RCC 7860 (cell line): ENCODE results near the gene PSMD9.
A peak's percentile ranks its signal among the peaks of the same experiment; 100 is the strongest.
"Not testable (repeated sequence)": the region's sequence is repeated elsewhere in the genome, so short reads cannot be mapped to it uniquely, and the experiment has no call there.

ENCODE experiments used
- DNase-seq: peaks from one replicate; pipeline ENCODE4 v3.0.0-alpha.2; 2015; ENCODE audit warnings: low spot score
- FAIRE-seq: peaks from 2 replicates; lab custom pipeline; 2012; peaks lifted over from hg19 to GRCh38; lab: Jason Lieb, UNC

Gene PSMD9

DNA sequence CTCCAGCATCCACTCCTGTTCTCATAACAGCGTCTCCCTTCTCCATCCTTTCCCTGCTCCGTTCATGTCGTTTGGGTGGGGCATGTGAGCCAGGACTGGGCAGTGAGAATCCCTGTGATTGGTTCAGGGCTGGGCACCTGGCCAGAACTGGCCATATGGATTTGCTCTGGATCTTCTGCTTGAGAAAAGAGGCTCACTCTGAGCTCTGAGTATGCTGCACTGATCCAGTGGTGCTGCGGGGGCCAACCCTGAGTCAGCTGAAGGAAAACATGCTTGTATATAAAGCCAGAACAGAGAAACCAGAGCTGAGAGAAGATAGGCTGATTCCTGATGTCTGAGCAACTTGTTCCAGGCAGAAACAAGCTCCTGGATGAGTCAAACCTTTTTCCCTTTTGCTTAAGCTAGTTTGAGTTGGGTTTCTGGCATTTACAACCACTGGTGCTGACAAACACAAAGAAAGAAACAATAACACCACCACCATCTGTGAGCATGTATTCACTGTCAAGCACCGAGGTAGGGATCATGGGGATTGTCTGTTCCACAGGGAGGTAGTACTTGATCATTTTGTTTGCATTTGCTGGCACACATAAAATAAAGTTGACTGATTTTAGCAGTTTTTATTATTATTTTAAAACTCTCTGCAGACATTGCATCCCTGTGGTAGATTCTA, 15.9 kb upstream of the PSMD9 start:
- DNase-seq (no peak), FAIRE-seq (no peak)

DNA sequence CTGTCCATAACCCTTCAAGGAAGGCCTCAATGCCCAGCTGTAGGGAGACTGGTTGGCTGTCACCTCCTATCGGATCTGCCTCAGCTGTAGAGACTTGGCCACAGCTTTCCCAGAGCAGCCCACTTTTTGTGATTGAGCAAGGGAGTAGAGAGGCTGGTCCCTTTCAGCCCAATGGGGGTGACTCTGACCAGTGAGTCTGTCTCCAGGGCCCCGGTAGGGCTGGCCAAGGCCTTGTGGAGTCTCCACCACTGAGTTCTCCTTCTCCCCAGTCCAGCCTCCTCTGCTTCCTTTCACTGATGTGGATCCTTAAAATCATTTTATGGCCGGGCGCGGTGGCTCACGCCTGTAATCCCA, 15.4 kb upstream of the PSMD9 start:
- FAIRE-seq: no peak
- no peak for DNase-seq

DNA sequence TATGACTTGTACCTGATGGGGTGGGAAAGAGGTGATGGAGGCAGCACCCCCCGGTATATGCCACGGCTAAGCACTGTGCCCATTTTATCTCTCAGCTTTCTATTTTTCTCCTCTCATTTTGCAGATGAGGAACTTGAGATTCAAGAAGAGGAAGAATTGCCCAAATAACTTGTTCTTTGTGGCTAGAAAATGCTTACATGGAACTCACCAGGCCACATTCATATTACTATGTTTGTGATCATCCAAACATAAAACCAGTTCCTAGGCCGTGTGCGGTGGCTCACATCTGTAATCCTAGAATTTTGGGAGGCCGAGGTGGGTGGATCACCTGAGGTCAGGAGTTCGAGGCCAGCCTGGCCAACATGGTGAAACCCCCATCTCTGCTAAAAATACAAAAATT, 14.5 kb upstream of the PSMD9 start:
- DNase-seq: no peak
- no peak for FAIRE-seq

DNA sequence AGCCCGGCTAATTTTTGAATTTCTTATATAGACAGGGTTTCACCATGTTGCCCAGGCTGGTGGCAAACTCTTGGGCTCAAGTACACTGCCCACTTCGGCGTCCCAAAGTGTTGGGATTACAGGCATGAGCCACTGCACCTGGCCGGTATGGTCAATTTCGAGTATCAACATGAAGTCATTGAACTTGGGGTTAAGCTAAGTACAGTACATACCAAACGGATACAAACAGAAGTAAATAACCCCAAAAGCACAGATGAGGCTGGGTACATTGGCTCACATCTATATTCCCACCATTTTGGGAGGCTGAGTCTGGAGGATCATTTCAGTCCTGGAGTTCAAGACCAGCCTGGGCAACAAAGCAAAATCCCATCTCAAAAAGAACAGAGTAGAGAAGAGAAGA, 13.0 kb upstream of the PSMD9 start:
- no peak for DNase-seq
- FAIRE-seq: no peak

DNA sequence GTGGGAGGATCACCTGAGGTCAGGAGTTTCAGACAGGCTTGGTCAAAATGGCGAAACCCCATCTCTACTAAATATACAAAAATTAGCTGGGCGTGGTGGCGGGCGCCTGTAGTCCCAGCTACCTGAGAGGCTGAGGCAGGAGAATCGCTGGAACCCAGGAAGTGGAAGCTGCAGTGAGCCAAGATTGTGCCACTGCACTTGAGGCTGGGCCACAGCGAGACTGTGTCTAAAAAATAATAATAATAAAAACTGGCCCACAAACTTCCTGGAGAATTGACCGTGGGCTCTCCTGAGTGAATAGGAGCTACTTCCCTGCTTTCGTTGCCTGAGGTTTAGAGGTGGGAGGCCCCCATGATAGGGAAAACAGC, 12.5 kb upstream of the PSMD9 start:
- FAIRE-seq, DNase-seq: not testable (repeated sequence)

GRCh38 chr12:121883315-121883660, 5.3 kb upstream of the PSMD9 start:
- FAIRE-seq (no peak), DNase-seq (no peak)

DNA sequence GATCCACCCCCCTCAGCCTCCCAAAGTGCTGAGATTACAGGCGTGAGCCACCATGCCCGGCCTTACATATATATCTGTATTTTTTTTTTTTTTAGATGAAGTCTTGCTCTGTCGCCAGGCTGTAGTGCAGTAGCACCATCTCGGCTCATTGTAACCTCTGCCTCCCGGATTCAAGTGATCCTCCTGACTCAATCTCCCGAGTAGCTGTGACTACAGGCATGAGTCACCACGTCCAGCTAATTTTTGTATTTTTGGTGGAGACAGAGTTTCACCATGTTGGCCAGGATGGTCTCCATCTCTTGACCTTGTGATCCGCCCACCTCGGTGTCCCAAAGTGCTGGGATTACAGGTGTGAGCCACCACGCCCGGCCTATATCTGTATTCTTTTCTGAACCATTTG, 3.5 kb upstream of the PSMD9 start:
- FAIRE-seq, DNase-seq: not testable (repeated sequence)

- DNase-seq: no peak
- no peak for FAIRE-seq
These were observed 510 bp upstream of the PSMD9 start for GRCh38 chr12:121888083-121888477.

GRCh38 chr12:121889274-121889624, 659 bp downstream of the PSMD9 start:
- FAIRE-seq (no peak), DNase-seq (no peak)

DNA sequence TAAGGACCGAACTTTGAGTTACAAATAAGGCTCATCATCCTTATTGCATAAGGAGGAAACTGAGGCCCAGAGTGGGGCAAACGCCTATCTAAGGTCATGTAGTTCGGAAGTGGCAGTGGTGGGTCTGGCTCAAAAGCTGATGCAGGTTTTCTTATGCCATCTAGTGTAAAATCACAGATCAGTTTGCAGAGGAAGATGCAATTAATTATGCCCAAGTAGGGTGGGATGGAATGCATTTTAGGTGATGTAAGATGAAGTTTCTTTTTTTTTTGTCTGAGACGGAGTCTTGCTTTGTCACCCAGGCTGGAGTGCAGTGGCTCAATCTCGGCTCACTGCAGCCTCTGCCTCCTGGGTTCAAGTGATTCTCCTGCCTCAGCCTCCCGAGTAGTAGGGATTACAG, 1.1 kb downstream of the PSMD9 start:
- not testable (repeated sequence) for FAIRE-seq, DNase-seq

DNA sequence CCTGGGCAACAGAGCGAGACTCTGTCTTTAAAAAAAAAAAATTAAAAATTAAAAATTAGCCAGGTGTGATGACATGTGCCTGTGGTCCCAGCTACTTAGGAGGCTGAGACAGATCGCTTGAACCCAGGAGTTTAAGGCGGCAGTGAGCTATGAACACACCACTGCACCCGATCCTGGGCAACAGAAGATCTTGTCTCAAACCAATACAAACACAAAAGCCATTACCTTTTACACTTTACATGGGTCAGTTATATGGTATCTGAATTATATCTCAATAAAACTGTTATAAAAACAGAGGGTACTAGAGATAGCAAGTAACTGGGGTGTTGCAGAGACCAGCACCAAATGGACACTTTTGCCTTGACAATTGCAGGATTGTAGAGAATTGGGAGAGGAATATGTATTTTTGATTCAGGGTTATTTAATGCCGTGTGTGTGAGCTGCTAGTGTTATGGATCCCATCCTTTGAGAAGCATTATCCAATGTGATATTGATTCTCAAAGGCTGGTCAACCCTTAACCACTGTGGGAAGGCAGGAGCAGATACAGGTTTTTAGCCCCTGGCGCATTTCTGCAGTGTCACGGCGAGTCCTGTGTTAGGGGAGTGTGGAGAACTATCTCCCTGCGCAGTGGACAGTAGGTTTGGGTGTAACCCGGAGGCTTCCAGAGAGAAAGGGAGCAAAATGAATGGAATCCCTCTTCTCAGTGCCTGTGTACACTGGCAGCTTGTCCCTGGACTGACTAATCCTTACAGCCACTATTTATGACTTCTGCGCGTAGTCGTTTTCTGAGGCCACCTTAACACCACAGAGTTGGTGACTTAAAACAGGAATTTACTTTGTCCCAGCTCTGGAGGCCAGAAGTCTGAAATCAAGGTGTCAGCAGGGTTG, 4.3 kb downstream of the PSMD9 start:
- no peak for FAIRE-seq
- DNase-seq: no peak

DNA sequence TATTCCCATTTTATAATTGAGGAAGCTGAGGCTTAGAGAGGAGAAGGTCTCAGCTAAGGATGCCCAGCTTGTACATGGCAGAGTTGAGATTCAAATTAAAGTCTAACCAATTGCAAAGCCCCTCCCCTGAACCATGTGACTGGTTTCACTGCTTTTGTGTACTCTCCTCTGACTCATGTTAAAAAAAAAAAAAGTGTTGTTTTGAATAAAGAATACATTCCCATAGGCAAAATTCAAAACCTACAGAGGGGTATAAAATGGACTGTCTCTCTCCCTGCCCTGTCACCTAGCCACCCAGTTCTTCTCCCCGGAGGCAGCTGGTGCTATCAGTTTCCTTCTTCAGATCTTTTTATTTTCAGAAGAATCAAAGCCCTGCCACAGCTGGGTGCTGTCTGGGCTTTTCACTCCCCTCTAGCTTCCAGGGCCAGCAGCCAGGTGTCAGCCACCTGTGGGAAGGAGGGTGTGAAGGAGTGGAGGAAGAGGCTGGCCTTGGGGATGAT, 5.4 kb downstream of the PSMD9 start:
- DNase-seq: peak; percentile 8

GRCh38 chr12:121894633-121895032, 6.0 kb downstream of the PSMD9 start:
- FAIRE-seq: no peak
- DNase-seq: no peak

More for the DNA sequence above, 5.4 kb downstream of the PSMD9 start:
- no peak for FAIRE-seq

- FAIRE-seq: no peak
- no peak for DNase-seq
These were observed 9.7 kb downstream of the PSMD9 start for GRCh38 chr12:121898287-121898686.

- DNase-seq (no peak), FAIRE-seq (no peak)
These were observed 11.0 kb downstream of the PSMD9 start for GRCh38 chr12:121899590-121899989.

- DNase-seq: no peak
These were observed 14.6 kb downstream of the PSMD9 start for GRCh38 chr12:121903202-121903601.

DNA sequence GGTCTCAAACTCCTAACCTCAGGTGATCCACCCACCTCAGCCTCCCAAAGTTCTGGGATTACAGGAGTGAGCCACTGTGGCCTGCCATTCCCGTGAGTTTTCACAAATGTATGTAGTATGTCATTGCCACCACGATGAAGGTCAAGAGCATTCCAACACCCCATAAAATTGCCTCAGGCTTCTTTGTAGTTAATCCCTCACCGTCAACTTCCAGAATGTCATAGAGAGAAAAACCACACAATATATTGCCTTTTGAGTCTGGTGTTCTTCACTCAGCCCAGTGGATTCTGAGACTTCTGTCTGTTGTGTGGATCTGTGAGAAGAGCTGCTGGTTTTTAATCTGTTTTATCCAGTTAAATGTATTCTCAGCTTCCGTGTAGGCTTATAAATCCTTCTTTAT, 17.2 kb downstream of the PSMD9 start:
- FAIRE-seq (no peak), DNase-seq (no peak)

More at GRCh38 chr12:121903202-121903601, 14.6 kb downstream of the PSMD9 start:
- no peak for FAIRE-seq

DNA sequence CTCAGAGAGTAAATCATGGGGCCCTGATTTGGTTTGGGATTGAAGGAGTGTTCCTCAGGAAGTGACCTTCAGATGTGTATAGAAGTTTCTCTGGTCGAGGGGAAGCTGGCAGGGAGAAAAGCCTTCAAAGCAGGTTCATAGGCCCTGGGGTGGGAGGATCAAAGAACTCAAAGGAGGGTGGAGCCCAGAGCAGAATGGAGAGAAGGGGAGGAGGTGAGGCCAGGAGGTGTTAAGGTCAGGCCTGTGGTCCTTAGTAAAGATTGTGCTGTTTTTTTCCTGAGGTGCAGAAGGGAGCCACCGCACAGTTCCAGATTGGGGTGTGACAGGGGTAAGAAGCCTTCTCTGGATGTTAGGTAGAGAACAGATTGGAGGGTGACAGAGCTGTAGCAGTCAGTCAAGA, 20.1 kb downstream of the PSMD9 start:
- no peak for FAIRE-seq

DNA sequence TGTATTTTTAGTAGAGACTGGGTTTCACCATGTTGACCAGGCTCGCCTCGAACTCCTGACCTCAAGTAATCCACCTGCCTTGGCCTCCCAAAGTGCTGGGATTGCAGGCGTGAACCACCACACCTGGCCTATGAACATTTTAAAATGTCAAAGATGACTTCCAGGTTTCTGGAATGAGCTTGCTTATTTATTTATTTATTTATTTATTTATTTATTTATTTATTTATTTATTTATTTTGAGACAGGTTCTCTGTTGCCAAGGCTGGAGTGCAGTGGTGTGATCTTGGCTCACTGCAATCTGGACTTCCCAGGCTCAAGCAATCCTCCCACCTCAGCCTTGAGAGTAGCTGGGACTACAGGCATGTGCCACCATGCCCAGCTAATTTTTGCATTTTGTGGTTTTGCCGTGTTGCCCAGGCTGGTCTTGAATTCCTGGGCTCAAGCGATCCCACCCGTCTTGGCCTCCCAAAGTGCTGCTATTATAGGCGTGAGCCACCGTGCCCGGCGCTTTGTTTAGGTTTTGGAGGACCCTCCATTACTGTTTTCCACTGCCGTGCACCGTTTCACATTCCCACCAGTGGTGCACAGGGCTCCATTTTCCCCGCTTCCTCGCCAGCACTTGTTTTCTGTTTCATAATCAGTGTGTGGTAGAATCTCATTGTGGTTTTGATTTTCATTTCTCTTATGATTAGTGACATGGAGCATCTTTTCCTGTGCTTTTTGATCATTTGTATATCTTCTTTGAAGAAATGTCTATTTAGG, 23.4 kb downstream of the PSMD9 start:
- DNase-seq (no peak), FAIRE-seq (no peak)

More for the DNA sequence above, 20.1 kb downstream of the PSMD9 start:
- no peak for DNase-seq

- DNase-seq: no peak
- no peak for FAIRE-seq
These were observed 27.3 kb downstream of the PSMD9 start for GRCh38 chr12:121915841-121916321.

DNA sequence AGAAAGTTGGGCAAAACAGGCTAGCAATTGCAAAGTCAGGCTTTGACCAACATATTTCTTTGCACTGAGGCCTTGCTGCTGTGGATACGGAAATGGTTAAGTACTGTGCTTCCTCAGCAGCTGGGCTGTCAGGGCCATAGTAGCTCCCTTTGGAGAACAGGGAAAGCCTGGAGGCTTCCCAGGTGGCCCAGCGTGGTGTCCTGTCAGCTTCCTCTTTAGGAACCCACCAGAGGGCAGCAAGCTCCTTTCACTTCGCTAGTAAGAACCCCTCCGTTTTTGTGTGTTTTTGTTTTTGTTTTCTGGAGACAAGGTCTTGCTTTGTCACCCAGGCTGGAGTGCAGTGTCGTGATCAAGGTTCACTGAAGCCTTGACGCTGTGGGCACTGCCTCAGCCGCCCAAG, 28.1 kb downstream of the PSMD9 start:
- DNase-seq: no peak

More for the DNA sequence above, 28.1 kb downstream of the PSMD9 start:
- FAIRE-seq: no peak
